CD1c-positive myeloid dendritic cell (primary cell): Measurements from ENCODE around the gene SAMD4A.

Experiments used
- DNase-seq: peaks from one replicate; pipeline ENCODE4 v3.0.0-alpha.2; 2016; ENCODE audit errors: extremely low spot score

SAMD4A gene, protein sequence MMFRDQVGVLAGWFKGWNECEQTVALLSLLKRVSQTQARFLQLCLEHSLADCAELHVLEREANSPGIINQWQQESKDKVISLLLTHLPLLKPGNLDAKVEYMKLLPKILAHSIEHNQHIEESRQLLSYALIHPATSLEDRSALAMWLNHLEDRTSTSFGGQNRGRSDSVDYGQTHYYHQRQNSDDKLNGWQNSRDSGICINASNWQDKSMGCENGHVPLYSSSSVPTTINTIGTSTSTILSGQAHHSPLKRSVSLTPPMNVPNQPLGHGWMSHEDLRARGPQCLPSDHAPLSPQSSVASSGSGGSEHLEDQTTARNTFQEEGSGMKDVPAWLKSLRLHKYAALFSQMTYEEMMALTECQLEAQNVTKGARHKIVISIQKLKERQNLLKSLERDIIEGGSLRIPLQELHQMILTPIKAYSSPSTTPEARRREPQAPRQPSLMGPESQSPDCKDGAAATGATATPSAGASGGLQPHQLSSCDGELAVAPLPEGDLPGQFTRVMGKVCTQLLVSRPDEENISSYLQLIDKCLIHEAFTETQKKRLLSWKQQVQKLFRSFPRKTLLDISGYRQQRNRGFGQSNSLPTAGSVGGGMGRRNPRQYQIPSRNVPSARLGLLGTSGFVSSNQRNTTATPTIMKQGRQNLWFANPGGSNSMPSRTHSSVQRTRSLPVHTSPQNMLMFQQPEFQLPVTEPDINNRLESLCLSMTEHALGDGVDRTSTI

GRCh38 chr14:54566410-54567223 lies at the start of gene SAMD4A:
Gene SAMD4A (plus strand): TSS chr14:54567128. CDS start chr14:54567917, 789 bp downstream.
- peak; percentile 57 for DNase-seq

- no peak for DNase-seq
Observed at GRCh38 chr14:54524410-54524809, 42.5 kb upstream of the SAMD4A start.

- no peak for DNase-seq
Observed at GRCh38 chr14:54528973-54529372, 38.0 kb upstream of the SAMD4A start.

GRCh38 chr14:54529811-54530210 lies 37.1 kb upstream of the SAMD4A start:
- no peak for DNase-seq

- no peak for DNase-seq
Observed at GRCh38 chr14:54532111-54533012, 34.6 kb upstream of the SAMD4A start.

DNA sequence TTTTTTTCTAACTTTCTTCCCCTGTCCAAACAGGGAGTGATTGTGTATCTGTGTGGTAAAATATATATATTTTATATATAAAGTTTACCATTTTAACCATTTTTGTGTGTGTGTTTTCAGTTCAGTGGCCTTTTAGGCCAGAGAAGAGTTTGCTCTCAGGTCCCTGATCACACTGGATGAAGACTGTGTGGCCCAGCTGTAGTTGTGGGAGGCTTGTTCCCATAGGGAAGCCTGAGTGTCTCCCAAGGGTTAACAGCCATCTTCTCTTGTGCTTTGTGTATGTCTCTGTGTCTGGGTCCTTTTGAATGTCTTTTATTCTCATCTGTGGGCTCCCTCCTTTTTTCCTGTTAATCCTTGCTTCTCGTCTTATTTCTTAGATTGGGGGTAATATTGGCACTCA lies 33.8 kb upstream of the SAMD4A start:
- DNase-seq, result no peak

DNA sequence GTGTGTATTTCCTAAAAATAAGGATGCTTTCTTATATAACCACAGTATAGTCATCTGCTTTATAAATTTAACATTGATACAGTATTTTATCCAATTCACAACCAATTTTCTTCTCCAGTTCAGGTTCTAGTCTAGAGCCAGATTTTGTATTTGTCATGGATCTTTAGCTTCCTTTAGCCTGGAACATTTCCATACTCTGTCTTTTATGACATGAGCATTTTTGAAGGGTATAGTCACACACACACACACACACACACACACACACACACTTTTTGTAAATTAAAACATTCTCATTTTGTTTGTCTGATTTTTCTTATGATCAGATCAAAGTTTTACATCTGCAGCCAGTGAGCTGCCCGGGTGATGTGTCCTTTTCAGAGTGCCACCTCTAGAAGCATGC lies 31.8 kb upstream of the SAMD4A start:
- no peak for DNase-seq

GRCh38 chr14:54535646-54536045 lies 31.3 kb upstream of the SAMD4A start:
- DNase-seq, result no peak

GRCh38 chr14:54537651-54538050 lies 29.3 kb upstream of the SAMD4A start:
- DNase-seq, result no peak

- DNase-seq, result no peak
Observed at GRCh38 chr14:54538055-54538454, 28.9 kb upstream of the SAMD4A start.

- no peak for DNase-seq
Observed at GRCh38 chr14:54547583-54547982, 19.3 kb upstream of the SAMD4A start.

- DNase-seq, result no peak
Observed at GRCh38 chr14:54548491-54548890, 18.4 kb upstream of the SAMD4A start.

DNA sequence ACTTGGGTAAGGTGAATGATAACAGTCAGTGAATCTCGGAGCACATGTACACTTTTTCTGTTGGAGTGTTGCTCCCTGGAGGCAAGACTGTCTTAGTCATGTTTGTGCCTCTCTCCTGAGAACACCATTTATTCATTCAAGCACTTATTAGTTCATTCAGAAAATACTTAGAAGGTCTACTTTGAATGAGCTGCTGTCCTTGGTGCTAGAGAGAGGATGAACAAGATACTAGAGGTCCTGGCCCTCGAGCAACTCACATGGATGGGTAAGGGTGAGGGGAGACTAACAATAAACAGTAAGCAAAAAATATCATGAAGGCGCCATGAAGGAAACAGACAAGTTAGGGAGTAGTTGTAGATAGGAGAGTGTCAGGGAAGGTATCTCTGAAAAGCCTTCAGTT lies 17.1 kb upstream of the SAMD4A start:
- no peak for DNase-seq

- DNase-seq, result no peak
Observed at GRCh38 chr14:54550514-54550913, 16.4 kb upstream of the SAMD4A start.

- DNase-seq, result no peak
Observed at GRCh38 chr14:54554401-54554800, 12.5 kb upstream of the SAMD4A start.

- no peak for DNase-seq
Observed at GRCh38 chr14:54555651-54556050, 11.3 kb upstream of the SAMD4A start.

- DNase-seq, result no peak
Observed at GRCh38 chr14:54556535-54556934, 10.4 kb upstream of the SAMD4A start.

- DNase-seq, result no peak
Observed at GRCh38 chr14:54562334-54562733, 4.6 kb upstream of the SAMD4A start.

GRCh38 chr14:54564071-54564867 lies 2.7 kb upstream of the SAMD4A start:
- DNase-seq, result peak; percentile 69
